NOMO-1 treated with DMSO at 0.1 percent for 48 hours (cell line): Measurements from ENCODE around the gene PTK6.

ENCODE experiments used
- DNase-seq: peaks from one replicate; lab custom pipeline; 2025; ENCODE audit not compliant: unreplicated experiment; lab: John Stamatoyannopoulos, UW

The PTK6 gene

GRCh38 chr20:63570281-63571086 is 33.3 kb upstream of the PTK6 start:
- no peak for DNase-seq

GRCh38 chr20:63568986-63569949 is 32.1 kb upstream of the PTK6 start:
- no peak for DNase-seq

- no peak for DNase-seq
Measured at GRCh38 chr20:63568170-63568981, 31.2 kb upstream of the PTK6 start.

- peak; percentile 79 for DNase-seq
Measured at GRCh38 chr20:63567386-63568169, 30.4 kb upstream of the PTK6 start.

- peak; percentile 46 for DNase-seq
Measured at GRCh38 chr20:63567136-63567385, 29.9 kb upstream of the PTK6 start.

GRCh38 chr20:63566395-63567135 is 29.4 kb upstream of the PTK6 start:
- DNase-seq, result no peak

- no peak for DNase-seq
Measured at GRCh38 chr20:63565699-63566335, 28.6 kb upstream of the PTK6 start.

GRCh38 chr20:63565021-63565698 is 28.0 kb upstream of the PTK6 start:
- DNase-seq, result no peak

- DNase-seq, result no peak
Measured at GRCh38 chr20:63564036-63564810, 27.0 kb upstream of the PTK6 start.

- DNase-seq, result no peak
Measured at GRCh38 chr20:63563225-63563935, 26.2 kb upstream of the PTK6 start.

GRCh38 chr20:63562461-63563224 is 25.5 kb upstream of the PTK6 start:
- no peak for DNase-seq

- no peak for DNase-seq
Measured at GRCh38 chr20:63561624-63562396, 24.6 kb upstream of the PTK6 start.

- DNase-seq, result no peak
Measured at GRCh38 chr20:63560856-63561609, 23.9 kb upstream of the PTK6 start.

- DNase-seq, result no peak
Measured at GRCh38 chr20:63560333-63560805, 23.2 kb upstream of the PTK6 start.
